GM10847 (cell line): ENCODE data around the gene PLCG2.

Source experiments
- POLR2A ChIP-seq: IDR thresholded peaks from 2 replicates; pipeline ENCODE4 v1.6.1; 2011; ENCODE audit not compliant: insufficient read length; ENCODE audit errors: extremely low read depth

PLCG2 gene

GRCh38 chr16:81888520-81889394 is 109.7 kb downstream of the PLCG2 start:
- no peak for TF ChIP-seq POLR2A

- no peak for TF ChIP-seq POLR2A
Observed at GRCh38 chr16:81891736-81892364, 112.8 kb downstream of the PLCG2 start.

DNA sequence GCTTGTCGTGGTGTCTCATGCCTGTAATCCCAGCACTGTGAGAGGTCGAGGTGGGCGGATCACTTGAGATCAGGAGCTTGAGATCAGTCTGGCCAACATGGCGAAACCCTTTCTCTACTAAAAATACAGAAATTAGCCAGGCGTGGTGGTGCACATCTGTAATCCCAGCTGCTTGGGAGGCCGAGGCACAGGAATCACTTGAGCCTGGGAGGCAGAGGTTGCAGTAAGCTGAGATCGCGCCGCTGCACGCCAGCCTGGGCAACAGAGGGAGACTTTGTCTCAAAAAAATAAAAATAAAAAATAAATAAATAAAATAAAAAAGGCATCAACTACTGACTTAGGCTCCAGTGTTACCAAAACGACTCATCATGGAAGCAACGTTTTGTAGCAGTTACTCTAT is 115.5 kb downstream of the PLCG2 start:
- no peak for TF ChIP-seq POLR2A

- no peak for TF ChIP-seq POLR2A
Observed at GRCh38 chr16:81896902-81897301, 117.8 kb downstream of the PLCG2 start.

GRCh38 chr16:81899601-81900000 is 120.5 kb downstream of the PLCG2 start:
- no peak for TF ChIP-seq POLR2A

- no peak for TF ChIP-seq POLR2A
Observed at GRCh38 chr16:81900014-81900413, 120.9 kb downstream of the PLCG2 start.

GRCh38 chr16:81900456-81900855 is 121.4 kb downstream of the PLCG2 start:
- no peak for TF ChIP-seq POLR2A

- TF ChIP-seq POLR2A, result no peak
Observed at GRCh38 chr16:81901484-81901883, 122.4 kb downstream of the PLCG2 start.

GRCh38 chr16:81902025-81902424 is 122.9 kb downstream of the PLCG2 start:
- no peak for TF ChIP-seq POLR2A

DNA sequence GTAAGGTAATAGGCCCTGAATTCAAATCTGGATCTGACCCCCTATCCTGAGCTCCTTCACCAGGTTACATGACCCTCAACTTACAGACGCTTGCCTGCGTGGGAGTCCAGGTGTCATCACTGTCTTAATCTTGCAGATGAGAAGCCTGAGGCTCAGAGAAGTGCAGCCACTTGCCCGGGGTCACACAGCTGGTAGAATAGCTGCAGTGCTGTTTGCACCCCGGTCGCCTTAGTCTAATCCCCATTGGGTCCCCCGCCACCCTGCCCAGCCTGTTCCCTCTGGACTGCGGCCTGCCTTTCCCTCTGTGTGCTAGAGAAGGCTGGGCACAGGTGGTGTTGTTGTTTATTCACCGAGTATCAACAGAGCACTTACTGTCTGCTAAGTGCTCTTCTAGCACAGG is 125.2 kb downstream of the PLCG2 start:
- TF ChIP-seq POLR2A, result no peak

DNA sequence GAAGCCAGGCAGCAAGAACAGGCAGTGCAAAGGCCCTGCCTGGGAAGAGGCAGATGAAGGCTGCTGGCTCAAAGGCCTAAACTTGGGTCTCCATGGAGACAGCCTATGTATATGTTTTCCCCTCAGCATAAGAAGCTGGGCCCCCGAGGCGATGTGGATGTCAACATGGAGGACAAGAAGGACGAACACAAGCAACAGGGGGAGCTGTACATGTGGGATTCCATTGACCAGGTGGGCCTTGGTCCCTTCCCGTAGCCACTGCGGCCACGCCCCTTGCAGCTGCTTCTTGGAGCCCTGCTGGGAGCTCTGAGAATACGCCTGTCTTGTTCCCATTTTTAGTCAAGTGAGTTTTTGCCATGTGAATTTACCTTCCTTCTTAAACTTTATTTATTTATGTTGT is 126.2 kb downstream of the PLCG2 start:
- no peak for TF ChIP-seq POLR2A

- TF ChIP-seq POLR2A, result no peak
Observed at GRCh38 chr16:81907681-81908080, 128.6 kb downstream of the PLCG2 start.

- no peak for TF ChIP-seq POLR2A
Observed at GRCh38 chr16:81908466-81909262, 129.6 kb downstream of the PLCG2 start.

DNA sequence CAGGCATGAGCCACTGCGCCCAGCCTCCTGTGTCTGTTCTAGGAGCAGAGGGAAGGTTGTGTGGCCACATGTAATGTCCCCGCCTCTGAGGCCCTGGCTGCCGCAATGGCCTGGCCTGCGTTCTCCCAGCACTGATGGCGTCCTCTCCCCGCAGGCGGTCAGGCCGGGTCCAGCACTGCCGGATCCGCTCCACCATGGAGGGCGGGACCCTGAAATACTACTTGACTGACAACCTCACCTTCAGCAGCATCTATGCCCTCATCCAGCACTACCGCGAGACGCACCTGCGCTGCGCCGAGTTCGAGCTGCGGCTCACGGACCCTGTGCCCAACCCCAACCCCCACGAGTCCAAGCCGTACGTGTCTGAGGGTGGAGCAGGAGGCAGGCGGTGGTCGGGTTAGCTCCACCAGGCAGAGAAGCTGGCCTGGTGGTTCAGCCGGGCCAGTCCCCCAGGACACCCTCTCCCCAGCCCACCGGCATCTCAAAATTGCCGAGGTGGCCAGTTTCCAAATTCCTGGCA is 131.3 kb downstream of the PLCG2 start:
- TF ChIP-seq POLR2A, result no peak

- no peak for TF ChIP-seq POLR2A
Observed at GRCh38 chr16:81912395-81912794, 133.3 kb downstream of the PLCG2 start.
